Suppressor macrophage (primary cell): ENCODE results near the gene PAPPA.

ENCODE experiments used
- DNase-seq, 4 experiments: peaks; one replicate each; pipeline ENCODE4 v3.0.0-alpha.2; 2020 to 2022

The PAPPA gene

DNA sequence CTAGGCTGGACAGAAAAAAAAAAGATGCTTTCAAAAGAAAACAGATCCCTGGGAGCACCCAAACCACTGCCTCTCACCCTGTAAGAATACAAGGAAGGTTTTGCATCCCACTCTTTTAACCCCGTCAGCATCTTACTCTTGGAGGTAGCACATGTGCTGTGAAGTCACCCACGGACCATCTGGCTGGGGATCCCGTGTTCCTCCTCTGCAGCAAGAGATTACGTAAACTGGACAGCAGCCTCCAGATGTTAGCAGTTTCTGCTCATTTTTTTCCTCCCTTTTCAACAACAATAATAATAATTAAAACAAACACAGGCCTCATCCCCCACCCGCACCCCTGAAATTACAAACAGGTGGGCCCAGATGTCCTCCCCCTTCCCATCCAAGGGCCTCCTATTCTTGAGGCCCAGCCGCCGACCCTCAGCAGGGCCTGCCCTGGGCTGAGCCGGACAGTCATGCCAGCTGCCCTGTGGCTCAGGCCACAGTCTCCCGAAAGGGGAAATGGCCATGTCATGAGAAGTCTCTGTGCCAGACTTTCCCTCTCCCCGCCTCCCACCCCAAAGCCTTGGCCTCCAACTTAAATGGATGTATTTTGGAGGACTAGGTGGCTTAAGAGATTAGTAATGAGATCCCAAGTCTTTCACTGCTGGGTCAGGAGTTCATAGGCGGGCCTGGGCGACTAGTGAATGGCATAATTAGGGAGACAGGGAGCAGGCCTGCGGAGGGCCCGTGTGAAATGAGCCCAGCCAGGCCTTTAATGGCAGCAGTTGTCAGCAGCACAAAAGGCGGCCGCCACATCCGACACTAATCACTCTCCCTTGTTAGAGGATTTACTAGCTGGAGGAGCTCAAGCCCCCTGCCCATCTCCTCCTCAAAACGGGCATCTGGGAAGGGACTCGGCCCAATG is 165.1 kb downstream of the PAPPA start:
- DNase-seq: peak; percentile 13 to 59 (median 53)

DNA sequence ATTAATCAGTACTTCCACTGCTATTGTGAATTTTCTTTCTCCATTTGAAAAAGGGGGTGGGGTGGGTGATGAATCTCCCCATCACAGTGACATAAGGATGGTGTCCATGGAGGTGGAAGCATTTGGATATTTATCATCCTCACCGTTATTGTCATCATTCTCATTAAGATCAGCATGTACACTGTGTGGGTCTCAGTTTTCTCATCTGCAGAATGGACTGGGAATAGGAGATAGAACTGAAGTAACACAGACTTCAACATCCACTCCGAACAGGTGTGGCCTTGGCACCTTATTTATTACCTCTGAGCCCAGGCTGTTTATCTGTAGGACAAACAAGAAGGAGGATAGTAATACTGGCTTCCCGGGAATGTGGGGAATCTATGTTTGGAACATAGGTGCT is 165.9 kb downstream of the PAPPA start:
- DNase-seq: no peak

DNA sequence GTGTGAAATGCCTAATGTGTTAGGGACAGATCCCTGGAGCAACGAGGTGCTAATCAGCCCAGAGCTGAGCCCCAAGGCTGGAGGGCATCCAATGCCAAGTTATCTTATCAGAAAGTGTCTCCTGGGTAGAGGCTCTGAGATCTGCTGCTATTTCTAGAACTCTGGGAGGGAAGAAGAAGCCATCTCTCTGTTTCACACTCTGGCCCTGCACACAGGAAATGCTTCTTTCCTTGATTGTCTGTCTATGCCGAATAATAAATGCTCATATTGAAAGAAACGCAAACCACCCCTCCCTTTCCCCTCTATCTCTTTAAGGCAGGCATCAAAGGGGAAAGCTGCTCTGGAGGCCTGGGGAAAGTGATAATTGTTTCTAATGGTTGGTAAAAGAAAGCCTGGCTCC is 166.7 kb downstream of the PAPPA start:
- no peak for DNase-seq

GRCh38 chr9:116322521-116322920 is 168.9 kb downstream of the PAPPA start:
- DNase-seq: no peak

GRCh38 chr9:116323012-116323411 is 169.4 kb downstream of the PAPPA start:
- no peak for DNase-seq

GRCh38 chr9:116323571-116323970 is 170.0 kb downstream of the PAPPA start:
- no peak for DNase-seq

GRCh38 chr9:116325924-116326323 is 172.3 kb downstream of the PAPPA start:
- no peak for DNase-seq

- no peak for DNase-seq
Observed at GRCh38 chr9:116327701-116328405, 174.3 kb downstream of the PAPPA start.

GRCh38 chr9:116329470-116329869 is 175.9 kb downstream of the PAPPA start:
- no peak for DNase-seq

DNA sequence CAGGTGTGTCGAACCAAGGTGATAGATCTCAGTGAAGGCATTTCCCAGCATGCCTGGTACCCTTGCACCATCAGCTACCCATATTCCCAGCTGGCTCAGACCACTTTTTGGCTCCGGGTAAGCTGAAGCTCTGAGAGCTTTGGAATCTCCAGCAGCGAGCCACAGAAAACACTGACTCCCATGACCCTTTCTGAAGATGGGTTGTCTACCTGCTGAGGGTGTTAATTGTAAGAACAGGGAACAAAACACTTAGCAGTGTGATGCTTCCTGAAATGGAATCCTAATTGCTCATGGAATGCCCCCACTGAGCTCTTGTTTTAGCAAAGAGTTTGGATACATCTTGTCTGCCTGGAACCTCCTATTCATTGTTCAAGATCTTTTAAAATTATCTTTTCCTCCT is 177.7 kb downstream of the PAPPA start:
- DNase-seq: no peak

GRCh38 chr9:116332090-116332489 is 178.5 kb downstream of the PAPPA start:
- no peak for DNase-seq

GRCh38 chr9:116333254-116333653 is 179.7 kb downstream of the PAPPA start:
- DNase-seq: no peak

GRCh38 chr9:116334546-116335150 is 181.1 kb downstream of the PAPPA start:
- DNase-seq: no peak

GRCh38 chr9:116335392-116335791 is 181.8 kb downstream of the PAPPA start:
- no peak for DNase-seq

DNA sequence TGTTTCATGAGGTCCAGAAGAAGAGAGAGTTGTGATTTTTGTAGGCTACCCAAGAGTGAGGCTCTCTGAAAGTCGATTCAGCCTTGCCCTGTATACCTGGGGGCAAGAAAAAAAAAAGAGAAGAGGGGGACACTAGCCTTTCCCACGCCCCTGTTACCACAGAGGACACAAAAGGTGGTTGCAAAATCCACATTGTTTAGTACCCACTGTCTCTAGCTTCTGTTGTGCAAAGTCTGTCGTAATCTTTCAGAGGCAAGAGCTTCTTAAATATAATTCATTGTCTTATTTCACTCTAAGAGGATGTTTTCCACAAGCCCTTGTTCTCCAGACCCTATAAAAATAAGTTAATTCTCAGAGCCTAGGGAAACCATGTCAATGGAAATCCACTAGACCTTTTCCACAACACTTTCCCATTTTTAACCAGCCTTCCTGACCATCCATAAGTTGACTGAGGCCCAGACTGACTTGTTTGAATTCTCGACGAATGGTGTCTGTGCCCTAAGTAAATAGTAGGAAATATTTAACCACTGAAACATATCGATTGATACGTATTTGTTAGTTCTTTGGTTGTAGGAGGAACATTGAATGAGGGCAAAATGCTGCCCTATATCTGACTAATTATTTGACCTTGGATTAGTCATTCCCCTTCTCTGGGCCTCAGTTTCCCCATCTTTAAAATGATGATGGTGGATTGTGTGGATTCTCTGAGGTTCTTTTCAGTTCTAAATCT is 182.7 kb downstream of the PAPPA start:
- peak in 1 of 4 experiments; percentile 7 for DNase-seq

DNA sequence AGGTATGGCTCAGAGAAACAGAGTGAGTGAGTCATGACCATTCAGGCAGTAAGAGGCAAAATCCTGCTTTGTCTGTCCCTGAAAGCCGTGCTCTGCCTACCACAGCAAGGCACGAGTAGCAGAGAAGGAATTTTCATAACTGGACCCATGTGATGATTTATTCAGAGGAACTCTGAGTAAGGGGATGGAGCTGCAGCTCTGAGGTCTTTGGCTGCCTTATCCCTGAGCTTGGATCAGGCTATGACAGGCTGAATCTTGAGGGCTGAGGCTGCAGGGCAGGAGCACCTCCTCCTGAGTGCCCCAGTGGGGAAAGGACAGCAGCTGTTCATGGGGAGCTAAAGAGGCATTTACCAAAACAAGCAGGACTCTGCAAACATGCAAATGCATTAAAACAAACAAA is 183.4 kb downstream of the PAPPA start:
- DNase-seq: no peak

- no peak for DNase-seq
Observed at GRCh38 chr9:116340270-116340669, 186.7 kb downstream of the PAPPA start.

GRCh38 chr9:116342061-116342460 is 188.5 kb downstream of the PAPPA start:
- DNase-seq: no peak

GRCh38 chr9:116342941-116343340 is 189.3 kb downstream of the PAPPA start:
- DNase-seq: no peak

DNA sequence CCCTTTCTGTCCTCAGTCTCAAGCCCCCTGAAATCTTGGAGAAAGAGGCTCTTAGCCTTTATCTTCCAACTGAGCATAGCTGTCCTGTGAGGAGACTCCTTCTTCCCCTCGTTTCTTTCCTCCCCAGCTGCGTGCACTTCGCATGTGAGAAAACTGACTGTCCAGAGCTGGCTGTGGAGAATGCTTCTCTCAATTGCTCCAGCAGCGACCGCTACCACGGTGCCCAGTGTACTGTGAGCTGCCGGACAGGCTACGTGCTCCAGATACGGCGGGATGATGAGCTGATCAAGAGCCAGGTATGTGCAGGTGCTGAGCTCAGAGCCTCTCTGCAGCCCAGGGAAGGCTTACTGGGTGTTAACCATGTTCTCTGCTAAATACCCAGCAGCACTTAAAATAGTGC is 190.8 kb downstream of the PAPPA start:
- DNase-seq: no peak

DNA sequence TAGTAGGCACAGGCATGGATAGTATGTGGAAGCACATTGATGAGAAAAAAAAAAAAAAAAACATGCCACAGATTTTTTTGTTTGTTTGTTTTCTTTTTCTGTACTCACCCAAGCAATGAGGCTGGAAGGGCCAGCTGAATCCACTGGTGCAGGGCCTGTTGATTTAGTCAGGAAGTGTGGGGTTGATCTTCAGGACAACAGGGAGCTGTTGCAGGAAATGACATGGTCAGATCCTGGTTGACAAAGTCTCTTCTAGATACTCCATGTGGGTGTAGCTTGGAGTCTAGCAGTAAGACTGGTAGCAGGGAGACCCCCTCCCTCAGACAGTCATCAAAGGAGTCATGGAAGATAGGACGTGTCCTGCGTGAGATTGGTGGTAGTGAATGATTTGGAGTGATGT is 191.8 kb downstream of the PAPPA start:
- DNase-seq: no peak

GRCh38 chr9:116345817-116346216 is 192.2 kb downstream of the PAPPA start:
- DNase-seq: no peak

DNA sequence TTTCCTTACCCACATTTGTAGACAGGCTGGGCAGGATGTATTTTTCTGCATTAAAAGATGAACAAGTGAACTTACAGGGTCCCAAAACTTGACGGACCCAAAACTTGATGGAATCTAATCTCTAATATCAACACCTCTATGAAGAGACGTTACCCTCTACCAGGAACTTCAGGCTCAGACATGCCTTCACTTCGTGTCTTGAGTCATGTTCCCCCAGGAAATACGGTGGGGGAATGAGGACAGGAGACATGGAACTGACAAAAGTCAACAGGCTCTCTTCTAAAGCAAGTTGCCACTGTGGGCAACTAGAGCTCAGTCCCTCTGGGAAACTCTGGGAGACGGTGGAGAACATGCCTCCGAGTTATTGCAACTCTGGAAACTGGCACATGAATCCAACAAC is 196.1 kb downstream of the PAPPA start:
- no peak for DNase-seq
